SHP77 (cell line): ENCODE measurements around the gene TECR.
"Not testable (repeated sequence)": the region's sequence is repeated elsewhere in the genome, so short reads cannot be mapped to it uniquely, and the experiment has no call there.

Experiments used
- DNase-seq, 2 experiments: peaks; one replicate each; lab custom pipeline; 2025; lab: John Stamatoyannopoulos, UW

Gene TECR

GRCh38 chr19:14561847-14562351 lies 32.5 kb downstream of the TECR start:
- no peak for DNase-seq

DNA sequence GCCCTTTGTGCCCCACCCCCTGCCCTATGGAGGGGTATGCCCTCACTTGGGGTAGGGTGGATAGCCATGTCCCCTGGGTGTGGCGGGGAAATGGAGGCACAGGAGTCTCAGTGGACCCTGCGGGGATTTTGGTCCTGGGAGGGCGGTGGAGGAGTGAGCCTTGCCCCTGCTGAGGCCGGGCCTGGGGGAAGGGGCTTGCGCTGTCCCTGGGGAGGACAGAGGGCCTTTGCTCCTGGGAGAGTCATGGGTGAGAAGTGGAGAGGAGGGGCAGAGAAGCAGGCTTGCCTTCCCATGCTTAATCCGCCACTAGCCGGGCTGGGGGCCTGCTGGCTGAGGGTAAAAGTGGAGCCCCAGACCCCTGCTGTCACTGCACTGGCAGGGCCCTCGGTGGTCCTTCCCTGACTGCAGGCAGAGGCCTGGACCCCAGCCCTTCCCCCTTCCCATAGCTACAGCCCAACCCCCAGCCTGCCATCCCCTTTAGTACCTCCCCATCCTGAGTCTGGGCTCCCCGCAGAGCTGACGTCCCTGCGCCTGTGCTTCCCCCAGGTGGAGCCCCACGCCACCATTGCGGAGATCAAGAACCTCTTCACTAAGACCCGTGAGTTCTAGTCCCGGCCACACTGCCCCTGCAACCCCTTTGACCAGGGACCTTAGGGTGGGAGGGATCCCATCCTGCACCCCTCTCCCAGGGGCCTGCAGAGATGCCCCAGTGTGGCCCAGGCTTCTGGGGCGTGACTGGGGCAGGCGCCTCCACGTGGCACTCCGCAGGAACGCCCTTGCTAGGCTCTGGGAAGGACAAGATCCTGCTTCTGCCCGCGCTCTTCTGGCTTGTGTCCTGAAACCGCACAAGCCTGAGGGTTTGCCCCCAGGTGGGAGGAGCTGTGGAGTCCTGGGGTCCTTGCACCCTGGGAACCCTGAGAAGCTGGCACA lies 33.5 kb downstream of the TECR start:
- no peak for DNase-seq

DNA sequence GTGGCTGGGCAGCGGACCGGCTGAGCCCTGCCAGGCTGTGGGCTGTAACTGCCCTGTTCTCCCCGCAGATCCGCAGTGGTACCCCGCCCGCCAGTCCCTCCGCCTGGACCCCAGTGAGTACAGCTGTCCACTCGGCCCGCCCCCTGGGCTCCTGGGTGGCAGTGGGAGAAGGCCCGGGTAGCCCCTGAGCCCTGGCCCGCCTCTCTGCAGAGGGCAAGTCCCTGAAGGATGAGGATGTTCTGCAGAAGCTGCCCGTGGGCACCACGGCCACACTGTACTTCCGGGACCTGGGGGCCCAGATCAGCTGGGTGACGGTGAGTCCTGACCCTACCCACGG lies 34.2 kb downstream of the TECR start:
- no peak for DNase-seq

- peak in 1 of 2 experiments; percentile 47 for DNase-seq
Observed at GRCh38 chr19:14563989-14564651, 34.7 kb downstream of the TECR start.

DNA sequence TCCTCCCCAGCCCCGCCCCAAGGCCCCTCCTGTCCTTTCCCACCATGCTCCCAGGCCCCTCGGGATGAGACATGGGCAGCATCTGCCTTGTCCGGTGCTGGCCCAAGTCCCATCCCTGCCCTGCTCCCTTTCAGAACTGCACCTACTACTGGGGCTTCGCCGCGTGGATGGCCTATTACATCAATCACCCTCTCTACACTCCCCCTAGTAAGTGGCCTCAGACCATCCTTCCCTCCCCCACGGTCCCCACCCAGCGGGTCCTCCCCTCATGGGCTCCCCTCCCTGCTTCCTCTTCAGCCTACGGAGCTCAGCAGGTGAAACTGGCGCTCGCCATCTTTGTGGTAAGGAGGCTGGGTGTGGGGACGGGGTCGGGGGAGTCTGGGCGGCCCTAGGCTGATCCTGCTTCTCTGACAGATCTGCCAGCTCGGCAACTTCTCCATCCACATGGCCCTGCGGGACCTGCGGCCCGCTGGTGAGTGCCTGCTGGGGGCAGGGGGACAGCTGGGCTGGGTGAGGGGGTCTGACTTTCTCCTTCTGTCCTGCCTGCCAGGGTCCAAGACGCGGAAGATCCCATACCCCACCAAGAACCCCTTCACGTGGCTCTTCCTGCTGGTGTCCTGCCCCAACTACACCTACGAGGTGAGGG lies 35.4 kb downstream of the TECR start:
- not testable (repeated sequence) for DNase-seq

DNA sequence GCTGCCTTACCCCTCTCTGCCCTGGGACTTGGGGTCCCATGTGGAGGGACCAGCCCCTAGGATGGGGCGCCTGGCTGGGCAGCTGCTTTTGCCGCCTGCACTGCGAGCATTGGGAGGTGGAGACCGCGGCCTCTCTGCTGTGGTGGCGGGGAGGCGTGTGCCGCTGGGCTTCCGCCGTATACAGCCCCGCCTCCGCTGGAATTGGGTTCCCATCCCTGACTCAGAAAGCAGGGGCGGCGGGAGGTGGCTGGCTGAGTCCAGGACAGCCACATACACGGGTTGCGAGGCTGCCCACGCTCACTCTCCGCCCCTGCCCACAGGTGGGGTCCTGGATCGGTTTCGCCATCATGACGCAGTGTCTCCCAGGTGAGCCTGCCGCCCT lies 35.9 kb downstream of the TECR start:
- DNase-seq, result no peak

GRCh38 chr19:14565765-14566711 lies 36.6 kb downstream of the TECR start:
- no peak for DNase-seq

GRCh38 chr19:14566712-14567077 lies 37.3 kb downstream of the TECR start:
- no peak for DNase-seq

GRCh38 chr19:14567079-14567478 lies 37.7 kb downstream of the TECR start:
- no peak for DNase-seq

DNA sequence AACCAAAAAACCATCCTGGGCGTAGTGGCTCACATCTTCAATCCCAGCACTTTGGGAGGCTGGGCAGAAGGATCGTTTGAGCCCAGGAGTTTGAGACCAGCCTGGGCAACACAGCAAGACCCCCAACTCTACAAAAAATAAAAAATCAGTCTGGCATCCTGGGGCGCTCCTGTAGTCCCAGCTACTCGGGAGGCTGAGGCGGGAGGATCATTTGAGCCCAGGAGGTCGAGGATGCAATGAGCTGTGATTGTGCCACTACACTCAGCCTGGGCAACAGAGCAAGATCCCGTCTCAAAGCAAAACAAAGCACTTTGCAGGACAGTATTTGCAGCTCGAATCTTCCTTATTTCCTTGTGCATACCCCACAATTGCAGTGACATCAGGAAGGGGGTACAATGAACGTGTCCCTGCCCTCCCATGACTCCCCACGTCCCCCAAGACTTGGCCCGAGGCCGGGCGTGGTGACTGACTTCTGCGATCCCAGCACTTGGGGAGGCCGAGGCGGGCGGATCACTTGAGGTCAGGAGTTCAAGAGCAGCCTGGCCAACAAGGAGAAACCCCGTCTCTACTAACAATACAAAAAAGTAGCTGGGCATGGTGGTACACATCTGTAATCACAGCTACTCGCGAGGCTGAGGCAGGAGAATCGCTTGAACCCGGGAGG lies 41.6 kb downstream of the TECR start:
- no peak for DNase-seq

GRCh38 chr19:14571695-14572490 lies 42.5 kb downstream of the TECR start, which contains the start of gene NDUFB7:
Gene NDUFB7, minus strand, starts transcription at chr19:14572066. Its CDS starts 66 bp downstream, at chr19:14572000.
- peak; percentile 93 for DNase-seq

DNA sequence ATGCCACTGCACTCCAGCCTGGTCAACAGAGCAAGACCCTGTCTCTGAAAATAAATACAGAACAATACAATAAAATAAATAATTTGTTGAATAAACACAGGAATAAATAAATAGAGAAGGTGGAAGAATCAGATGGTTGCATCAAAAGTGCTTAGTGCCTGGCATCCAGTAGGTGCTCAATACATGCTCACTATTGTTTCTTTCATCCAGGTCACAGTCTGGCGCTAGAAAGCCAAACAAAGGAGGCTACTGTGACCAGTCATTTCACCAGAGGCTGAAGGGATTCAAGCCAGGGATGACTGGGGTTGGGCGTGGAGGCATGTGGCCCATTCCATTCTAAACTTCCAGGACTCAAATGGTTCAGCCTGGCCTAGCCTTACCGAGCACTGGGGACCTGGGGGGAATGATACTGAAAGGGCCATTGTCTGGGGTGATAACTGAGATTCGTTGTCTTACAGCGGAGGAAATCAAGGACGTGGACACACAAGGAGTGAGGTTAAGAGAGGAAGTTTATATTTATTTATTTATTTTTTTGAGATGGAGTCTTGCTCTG lies 46.1 kb downstream of the TECR start:
- DNase-seq, result no peak

DNA sequence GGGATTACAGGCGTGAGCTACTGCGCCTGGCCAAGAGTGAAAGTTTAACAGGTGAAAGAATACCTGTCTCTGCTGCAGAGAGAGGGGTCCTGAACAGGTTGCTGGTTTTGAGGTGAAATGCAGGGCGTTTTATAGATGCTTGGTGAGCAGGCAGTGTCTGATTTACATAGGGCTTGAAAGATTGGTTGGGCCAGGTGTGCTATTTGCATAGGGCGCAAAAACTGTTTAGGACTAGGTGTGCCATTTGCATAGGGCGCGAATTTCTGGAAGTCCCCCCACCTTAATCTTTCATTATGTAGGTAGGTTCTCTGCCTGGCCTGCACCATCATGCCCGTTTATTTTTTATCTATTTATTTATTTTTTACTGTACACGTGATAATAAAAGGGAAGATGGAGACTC lies 47.0 kb downstream of the TECR start:
- no peak for DNase-seq

DNA sequence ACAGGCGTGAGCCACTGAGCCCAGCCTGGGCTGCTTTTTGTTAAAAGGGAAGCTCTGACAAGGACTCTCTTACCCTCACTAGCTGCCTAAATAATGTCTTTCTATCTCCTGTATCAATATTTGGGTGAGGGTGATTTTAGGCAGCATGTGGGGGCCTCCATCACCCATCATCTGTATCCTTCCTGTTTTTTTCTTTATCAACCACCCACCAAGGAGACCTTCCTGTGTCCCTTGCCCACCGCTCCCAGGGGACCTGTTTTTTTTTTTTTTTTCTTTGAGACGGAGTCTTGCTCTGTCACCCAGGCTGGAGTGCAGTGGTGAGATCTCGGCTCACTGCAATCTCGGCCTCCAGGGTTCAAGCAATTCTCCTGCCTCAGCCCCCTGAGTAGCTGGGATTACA lies 47.9 kb downstream of the TECR start:
- no peak for DNase-seq

- DNase-seq, result no peak
Observed at GRCh38 chr19:14577885-14578427, 48.6 kb downstream of the TECR start.

- no peak for DNase-seq
Observed at GRCh38 chr19:14580623-14581237, 51.3 kb downstream of the TECR start.

- no peak for DNase-seq
Observed at GRCh38 chr19:14582894-14583340, 53.5 kb downstream of the TECR start, which contains the start of gene CLEC17A. Gene CLEC17A, plus strand, starts transcription at chr19:14583084. Its CDS starts 77 bp downstream, at chr19:14583161.

DNA sequence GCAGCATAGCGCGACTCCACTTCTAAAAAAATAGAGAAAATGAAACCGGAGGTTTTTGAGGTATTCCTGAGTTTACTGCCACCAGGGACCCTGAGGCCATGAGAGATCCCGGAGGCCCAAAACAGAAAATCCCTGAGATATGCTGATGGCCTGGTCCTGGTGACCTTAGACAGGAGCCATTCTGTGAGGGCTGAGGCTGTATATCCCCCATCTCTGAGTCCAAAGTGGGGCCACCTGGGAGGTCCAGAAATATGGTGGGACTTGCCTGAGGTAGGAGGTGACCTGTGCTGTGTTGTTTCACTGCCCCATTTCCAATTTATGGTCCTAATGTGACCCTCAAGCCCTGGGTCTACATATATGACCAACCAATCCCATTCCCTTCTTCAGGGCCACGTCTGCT lies 55.0 kb downstream of the TECR start:
- DNase-seq, result not testable (repeated sequence)

- not testable (repeated sequence) for DNase-seq
Observed at GRCh38 chr19:14585187-14585586, 55.8 kb downstream of the TECR start.
